GM15510 (cell line): ENCODE results near the gene ZFAND2B.

ENCODE experiments used
- POLR2A ChIP-seq: IDR thresholded peaks from 3 replicates; pipeline ENCODE4 v1.6.1; 2011; ENCODE audit warnings: borderline replicate concordance; ENCODE audit not compliant: insufficient read length; ENCODE audit errors: extremely low read depth

ZFAND2B gene

DNA sequence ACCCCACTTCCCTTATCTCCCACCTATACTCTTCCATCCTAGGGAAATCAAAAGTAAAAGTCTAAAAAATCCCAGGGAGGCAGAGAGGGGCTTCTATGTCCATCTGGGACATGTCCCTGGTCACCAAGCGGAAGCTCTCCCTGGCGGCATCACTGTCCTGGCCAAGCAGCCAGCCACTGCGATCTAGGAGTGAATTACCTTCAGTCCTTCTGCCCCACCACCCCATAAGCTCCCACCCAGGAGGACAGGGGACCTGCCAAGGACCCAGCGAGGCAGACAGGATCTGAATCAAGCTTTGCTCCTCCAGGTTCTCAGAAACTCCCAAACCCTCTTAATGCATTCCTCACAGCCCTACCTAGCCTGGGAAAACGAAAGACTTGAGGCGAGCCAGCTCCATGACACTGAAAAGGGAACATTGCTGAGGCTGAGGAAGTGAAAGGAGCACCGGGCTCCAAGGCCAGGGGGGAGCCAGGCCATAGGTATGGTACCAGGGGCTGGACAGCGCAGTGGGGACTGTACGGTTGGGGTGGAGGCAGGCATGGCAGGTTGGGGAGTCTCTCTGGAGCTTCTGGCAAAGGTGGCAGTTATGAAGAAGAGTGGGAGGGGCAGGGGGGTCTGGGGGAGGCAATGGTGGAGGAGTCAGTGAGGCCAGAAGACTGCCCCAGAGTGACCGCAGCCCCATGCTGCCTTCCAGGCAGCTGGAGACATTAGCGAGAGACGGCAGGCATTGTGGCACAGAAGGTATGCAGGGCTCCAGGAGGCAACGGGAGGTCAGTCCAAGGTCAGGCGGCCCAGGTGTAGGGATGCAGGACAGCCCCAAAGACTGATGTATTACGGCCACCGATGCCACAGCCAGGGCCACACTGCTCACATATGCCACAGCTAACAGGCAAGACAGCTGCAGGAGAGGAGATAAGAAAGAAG lies 34.1 kb upstream of the ZFAND2B start:
- TF ChIP-seq POLR2A, result no peak

GRCh38 chr2:219173176-219173575 lies 33.4 kb upstream of the ZFAND2B start:
- TF ChIP-seq POLR2A, result no peak

- TF ChIP-seq POLR2A, result no peak
Observed at GRCh38 chr2:219174146-219174545, 32.4 kb upstream of the ZFAND2B start.

GRCh38 chr2:219174801-219175200 lies 31.8 kb upstream of the ZFAND2B start:
- no peak for TF ChIP-seq POLR2A

DNA sequence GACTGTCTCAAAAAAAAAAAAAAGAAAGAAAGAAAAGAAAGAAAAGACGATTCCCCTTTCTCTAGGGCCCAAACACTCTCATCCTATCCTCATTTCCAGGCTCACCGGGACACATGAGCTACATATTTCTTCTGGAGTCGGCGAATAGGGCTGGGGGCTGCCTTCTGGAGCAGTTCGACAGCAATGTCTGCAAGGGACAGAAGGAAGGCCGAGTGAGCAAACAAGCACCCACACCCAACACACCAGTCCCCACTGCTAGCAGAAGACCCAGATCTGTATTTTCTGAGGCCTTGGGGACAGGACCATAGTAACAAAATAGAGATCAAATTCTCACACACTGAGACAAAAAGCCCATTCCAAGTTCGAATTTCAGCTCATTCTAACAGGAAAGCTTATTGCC lies 31.1 kb upstream of the ZFAND2B start:
- no peak for TF ChIP-seq POLR2A

- peak; percentile 23 for TF ChIP-seq POLR2A
Observed at GRCh38 chr2:219175928-219176817, 30.4 kb upstream of the ZFAND2B start.

- peak; percentile 87 for TF ChIP-seq POLR2A
Observed at GRCh38 chr2:219176818-219177551, 29.6 kb upstream of the ZFAND2B start, which contains the start of gene CNPPD1. CNPPD1 (minus strand) TSS chr2:219176925; CDS start chr2:219176828, 97 bp downstream.

GRCh38 chr2:219177552-219178376 lies 28.8 kb upstream of the ZFAND2B start, which contains the start of gene RETREG2:
RETREG2 (plus strand) TSS chr2:219178275; CDS start chr2:219178353, 78 bp downstream.
- peak; percentile 89 for TF ChIP-seq POLR2A

DNA sequence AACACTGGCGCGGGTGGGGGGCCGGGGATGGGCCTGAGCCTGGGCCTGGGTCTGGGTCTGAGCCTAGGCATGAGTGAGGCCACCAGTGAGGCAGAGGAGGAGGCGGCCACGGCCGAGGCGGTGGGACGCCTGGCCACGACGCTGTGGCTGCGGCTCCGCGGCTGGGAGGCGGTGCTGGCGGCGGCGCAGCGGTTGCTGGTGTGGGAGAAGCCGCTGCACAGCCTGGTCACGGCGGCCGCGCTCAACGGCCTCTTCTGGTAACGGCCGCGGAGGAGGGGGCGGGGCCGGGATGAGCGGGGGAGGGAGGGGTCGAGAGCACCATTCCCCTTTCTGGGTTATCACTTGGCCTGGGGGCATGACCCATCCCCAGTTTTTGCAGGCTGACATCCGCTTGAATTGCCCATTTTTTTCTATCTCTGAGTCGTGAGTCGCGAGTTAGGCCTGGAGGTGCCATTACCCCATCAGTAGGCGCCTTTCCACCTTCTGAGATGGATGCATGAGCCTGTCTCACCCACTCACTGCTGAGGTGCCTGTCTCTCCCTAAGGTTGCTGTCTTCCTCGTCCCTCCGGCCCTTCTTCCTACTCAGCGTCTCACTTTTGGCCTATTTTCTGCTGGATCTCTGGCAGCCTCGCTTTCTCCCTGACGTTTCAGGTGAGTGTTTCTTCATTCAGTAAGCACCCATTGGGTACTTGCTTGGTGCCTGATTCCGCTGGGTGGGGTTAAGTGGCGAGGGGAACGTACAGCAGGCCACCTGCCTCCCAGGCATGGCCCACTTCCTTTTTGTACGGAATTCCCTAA lies 28.0 kb upstream of the ZFAND2B start:
- no peak for TF ChIP-seq POLR2A

DNA sequence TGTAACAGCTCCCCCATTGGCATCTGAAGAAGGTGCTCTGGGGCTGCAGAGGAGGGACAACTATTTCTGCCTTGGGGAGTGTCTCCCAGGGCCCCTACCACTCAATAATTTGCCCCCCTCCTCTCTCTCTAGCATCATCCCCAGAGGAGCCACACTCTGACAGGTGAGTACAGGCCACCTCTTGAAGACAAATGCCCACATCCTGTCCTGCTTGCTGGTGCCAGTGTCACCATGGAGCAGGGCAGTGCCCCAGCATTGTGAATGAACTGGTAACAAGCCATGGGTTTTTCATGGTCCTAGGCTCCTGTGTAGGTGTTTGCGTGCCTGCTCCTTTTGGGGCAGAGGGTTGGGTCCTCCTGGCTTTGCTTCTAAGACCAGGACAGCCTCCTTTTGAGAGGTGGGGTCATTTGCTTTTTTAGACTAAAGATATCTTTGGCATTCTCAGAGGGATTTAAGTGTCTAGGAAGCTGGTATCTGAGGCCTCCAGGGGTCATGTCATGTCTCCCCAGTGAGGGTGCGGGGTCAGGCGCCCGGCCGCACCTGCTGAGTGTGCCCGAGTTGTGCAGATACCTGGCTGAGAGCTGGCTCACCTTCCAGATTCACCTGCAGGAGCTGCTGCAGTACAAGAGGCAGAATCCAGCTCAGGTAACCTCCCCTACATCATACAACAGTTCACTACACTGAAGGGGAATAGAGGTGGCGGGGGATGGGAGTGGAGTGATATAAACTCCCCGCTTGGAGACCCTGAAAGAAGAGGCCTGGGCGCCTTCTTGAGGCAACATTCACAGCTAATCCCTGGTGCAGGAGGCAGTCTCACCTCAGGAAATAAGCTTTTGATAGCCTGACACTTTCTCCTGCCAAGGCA lies 26.7 kb upstream of the ZFAND2B start:
- no peak for TF ChIP-seq POLR2A

- TF ChIP-seq POLR2A, result no peak
Observed at GRCh38 chr2:219180961-219181360, 25.6 kb upstream of the ZFAND2B start.

DNA sequence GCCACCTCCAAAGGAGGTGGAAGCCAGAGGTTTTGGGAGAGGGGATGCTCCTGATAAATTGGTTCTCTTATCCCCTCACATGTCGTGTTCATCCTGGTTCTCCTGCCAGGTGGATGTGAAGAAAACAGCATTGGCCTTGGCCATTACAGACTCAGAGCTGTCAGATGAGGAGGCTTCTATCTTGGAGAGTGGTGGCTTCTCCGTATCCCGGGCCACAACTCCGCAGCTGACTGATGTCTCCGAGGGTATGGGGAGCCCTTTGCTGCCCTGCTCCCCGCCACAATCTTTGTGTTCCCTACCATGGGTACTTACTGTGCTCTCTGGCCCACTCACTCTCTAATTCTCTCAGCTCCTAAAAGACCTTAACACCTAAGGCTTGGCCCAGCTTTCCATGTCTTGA lies 25.1 kb upstream of the ZFAND2B start:
- no peak for TF ChIP-seq POLR2A
